ENCODE measurements around the gene PTGDS. TPM values are rescaled to one million over a fixed set of nuclear protein-coding genes. Genes with fewer than 3 reads are reported as not detected.

PTGDS gene
- total and polyA plus RNA-seq, 10 of the 15 experiments (the other 5 are each of a cell fraction or from before 2014, with no cell fraction given): not detected

GRCh38 chr9:136947028-136947891, 30.0 kb upstream of the PTGDS start:
- WGBS (ENCODE audit: insufficient coverage, insufficient replicate concordance, low lambda C conversion rate, missing lambda C conversion rate): 45% methylated on average over 26 of the region's 26 CpGs
- Histone ChIP-seq H3K4me3 (no peak overlapping the region), H3K27ac (ENCODE audit: control insufficient read depth, insufficient read depth) (no peak overlapping the region), H2AFZ (ENCODE audit: control insufficient read depth, low read depth, low read length) (no peak overlapping the region), H4K20me1 (ENCODE audit: control insufficient read depth, insufficient read depth) (no peaks in the 10 kb centered on the region), H3K4me2 (ENCODE audit: control insufficient read depth, insufficient read depth) (no peak overlapping the region), H3K4me1 (ENCODE audit: control insufficient read depth, insufficient read depth, low read length) (peaks cover 10% of the 10 kb centered on the region), H3K36me3 (ENCODE audit: control insufficient read depth in 2 of 2, insufficient read depth in 2 of 2, low read length in 1 of 2) (peaks cover 0 to 4% of the 10 kb centered on the region in 2 experiments; a peak in 2 of 4 replicates), H3K27me3 (replicated peaks in 1 of 2; ENCODE audit: control insufficient read depth in 2 of 2, insufficient read depth in 2 of 2, low read length in 1 of 2) (no peaks in the 10 kb centered on the region), H3K9me3 (replicated peaks; ENCODE audit: control insufficient read depth, insufficient read depth, low read length) (no peaks in the 10 kb centered on the region), H3K79me2 (ENCODE audit: control insufficient read depth, insufficient read depth, low read length) (peaks cover 19% of the 10 kb centered on the region), H3K9ac (ENCODE audit: control insufficient read depth, insufficient read depth, low read length) (no peak overlapping the region)
- no peak for FAIRE-seq
- DNase-seq (ENCODE audit: low read depth, low spot score): no peak
- TF ChIP-seq SMARCA5 (IDR thresholded peaks at IDR 0.05) (no peak), KLF5 (IDR thresholded peaks at IDR 0.05; ENCODE audit: partially characterized antibody) (no peak), CEBPB (IDR thresholded peaks at IDR 0.05; ENCODE audit: borderline replicate concordance in 1 of 2, low read depth in 2 of 2, low read length in 2 of 2) (no peak), NFXL1 (IDR thresholded peaks at IDR 0.05; ENCODE audit: borderline replicate concordance) (no peak), ELK1 (IDR thresholded peaks at IDR 0.05; ENCODE audit: low read depth, low read length) (no peak), NFIC (IDR thresholded peaks at IDR 0.05; ENCODE audit: low read depth, low read length) (no peak), ZNF274 (IDR thresholded peaks at IDR 0.05; ENCODE audit: insufficient read depth, insufficient read length) (no peak), BRCA1 (IDR thresholded peaks at IDR 0.05; ENCODE audit: low read depth, low read length) (no peak)
- ChIA-PET RAD21 (ENCODE audit: unreplicated experiment) (interaction anchor here (0.6 to 2.1 kb wide), 17 partner anchors 13 to 203 kb away, joined by 3 to 109 read pairs (median 6); partner anchors contain the start of genes AJM1, FUT7, NPDC1 and PAXX), CTCF (interaction anchor here (0.7 to 3.5 kb wide), 38 partner anchors 11 to 181 kb away, joined by 3 to 163 read pairs (median 6); partner anchors contain the start of genes ABCA2, AJM1, CLIC3 and FUT7), POLR2A (interaction anchor here (3.0 kb wide), 1 partner anchor 88 kb away, joined by 19 read pairs; no protein-coding TSS in a partner anchor), SMC1A (ENCODE audit: uncharacterized antibody, unreplicated experiment) (interaction anchor here (0.8 to 2.4 kb wide), 13 partner anchors 28 to 254 kb away, joined by 3 to 77 read pairs (median 4); partner anchors contain the start of genes FUT7, NPDC1, PAXX and TPRN)
- ATAC-seq: no peak
- no TSS peak for BruUV-seq (replicated peaks)
- intact Hi-C loops (cut with micrococcal nuclease; ENCODE audit: unreplicated experiment) (loop anchor here (10.0 kb wide), 1 partner anchor 152 kb away; the partner anchor contains the start of genes CCDC183 and TMEM141), in situ Hi-C loops (cut with MboI) (loop anchor here (5.0 kb wide), 1 partner anchor 90 kb away; no protein-coding TSS in a partner anchor)
